ENCODE measurements around the gene BCHE.

BCHE gene
- total RNA-seq = 0 reads per million in 3 experiments

- no peak for DNase-seq
These were observed at the start of gene BCHE for GRCh38 chr3:165837058-165837525. Gene BCHE (minus strand): TSS chr3:165837423. CDS start chr3:165831033, 6,390 bp downstream.

GRCh38 chr3:165885558-165886270 is 48.5 kb upstream of the BCHE start:
- no peak for DNase-seq

GRCh38 chr3:165884518-165884917 is 47.3 kb upstream of the BCHE start:
- DNase-seq = no peak

GRCh38 chr3:165883863-165884478 is 46.7 kb upstream of the BCHE start:
- no peak for DNase-seq

- no peak for DNase-seq
These were observed 45.9 kb upstream of the BCHE start for GRCh38 chr3:165883117-165883516.

- no peak for DNase-seq
These were observed 38.4 kb upstream of the BCHE start for GRCh38 chr3:165875644-165876043.

GRCh38 chr3:165874663-165875489 is 37.7 kb upstream of the BCHE start:
- no peak for DNase-seq

- no peak for DNase-seq
These were observed 30.9 kb upstream of the BCHE start for GRCh38 chr3:165868088-165868487.

- no peak for DNase-seq
These were observed 21.8 kb upstream of the BCHE start for GRCh38 chr3:165859061-165859460.

GRCh38 chr3:165855581-165855980 is 18.4 kb upstream of the BCHE start:
- DNase-seq = no peak

GRCh38 chr3:165854696-165855095 is 17.5 kb upstream of the BCHE start:
- no peak for DNase-seq

- DNase-seq = no peak
These were observed 15.5 kb upstream of the BCHE start for GRCh38 chr3:165852711-165853110.

- no peak for DNase-seq
These were observed 15.0 kb upstream of the BCHE start for GRCh38 chr3:165852191-165852590.

GRCh38 chr3:165846056-165846455 is 8.8 kb upstream of the BCHE start:
- no peak for DNase-seq

GRCh38 chr3:165839296-165840076 is 2.3 kb upstream of the BCHE start:
- DNase-seq = no peak

- no peak for DNase-seq
These were observed 578 bp upstream of the BCHE start for GRCh38 chr3:165837801-165838200.

- no peak for DNase-seq
These were observed 1.8 kb downstream of the BCHE start for GRCh38 chr3:165835431-165835830.

- DNase-seq = no peak
These were observed 6.5 kb downstream of the BCHE start for GRCh38 chr3:165830746-165831145.

GRCh38 chr3:165827883-165828282 is 9.3 kb downstream of the BCHE start:
- DNase-seq = no peak

- no peak for DNase-seq
These were observed 10.0 kb downstream of the BCHE start for GRCh38 chr3:165827233-165827632.

- no peak for DNase-seq
These were observed 16.5 kb downstream of the BCHE start for GRCh38 chr3:165820671-165821123.

GRCh38 chr3:165817160-165817709 is 20.0 kb downstream of the BCHE start:
- no peak for DNase-seq
